Endothelial cell of umbilical vein (primary cell): Measurements from ENCODE around the gene RGL4. TPM values are rescaled to one million over a fixed set of nuclear protein-coding genes. Genes with fewer than 3 reads are reported as not detected.

Source experiments
- BruUV-seq: library from RNA; stranded (reverse); fragments of 400-500 nt; replicated peaks from 2 replicates; lab custom pipeline; 2021; lab: Mats Ljungman, UMichigan
- CTCF ChIA-PET: fragments of 300-600, 350-600 bp; sonication (Branson Sonifier 250); formaldehyde crosslinking; loops from one replicate; lab custom pipeline; 2021; ENCODE audit warnings: antibody characterized with exemption, inconsistent platforms; lab: Charles Lee
- POLR2A ChIA-PET: fragments of 300-600, 350-600 bp; sonication (Branson Sonifier 250); formaldehyde crosslinking; loops from one replicate; lab custom pipeline; 2021; ENCODE audit warnings: antibody characterized with exemption, inconsistent platforms; lab: Charles Lee
- DNase-seq: peaks from one replicate; pipeline ENCODE4 v3.0.0-alpha.2; 2011; ENCODE audit warnings: low read depth, low spot score
- FAIRE-seq: peaks from 2 replicates; lab custom pipeline; 2011; peaks lifted over from hg19 to GRCh38; lab: Jason Lieb, UNC
- H2AFZ ChIP-seq: 2 replicates; pipeline ENCODE4 v1.6.0; 2012; ENCODE audit warnings: low read depth, low read length, control low read depth, inconsistent platforms
- H3K27ac ChIP-seq: 2 replicates; pipeline ENCODE4 v1.5.1; 2011; ENCODE audit warnings: low read depth, mild to moderate bottlenecking, control low read depth, low read length, moderate library complexity; ENCODE audit not compliant: insufficient read depth
- H3K27me3 ChIP-seq, 2 experiments: 2 replicates each; pipeline versions ENCODE4 v1.6.0 to v1.6.1; 2011; ENCODE audit warnings: low read length in 2 of 2, mixed read lengths in 1 of 2; ENCODE audit not compliant: control insufficient read depth in 2 of 2, insufficient read depth in 2 of 2
- H3K36me3 ChIP-seq, 2 experiments: 2 replicates in 1 of 2; 3 replicates in 1 of 2; pipeline ENCODE4 v1.5.1; 2011; ENCODE audit warnings: low read length in 2 of 2, mild to moderate bottlenecking in 1 of 2, moderate library complexity in 1 of 2; ENCODE audit not compliant: control insufficient read depth in 2 of 2, insufficient read depth in 2 of 2; ENCODE audit errors: extremely low read depth in 1 of 2
- H3K4me1 ChIP-seq: 3 replicates; pipeline ENCODE4 v1.5.1; 2011; ENCODE audit warnings: mild to moderate bottlenecking, low read length; ENCODE audit not compliant: control insufficient read depth, insufficient read depth; ENCODE audit errors: extremely low read depth
- H3K4me2 ChIP-seq: 2 replicates; pipeline ENCODE4 v1.6.1; 2011; ENCODE audit warnings: low read length, control low read depth, mixed read lengths; ENCODE audit not compliant: insufficient read depth
- H3K4me3 ChIP-seq, 3 experiments: fragments of 200-600 bp in 1 of 3; sonication (generic), shearing (Covaris generic) in 1 of 3; replicated peaks in 1 of 3; 2 replicates each; pipeline ENCODE4 v1.5.1; 2011 to 2016; ENCODE audit warnings: control low read depth in 3 of 3, low read length in 3 of 3, mild to moderate bottlenecking in 2 of 3, inconsistent platforms in 1 of 3, low read depth in 1 of 3, moderate library complexity in 1 of 3; ENCODE audit not compliant: insufficient read depth in 1 of 3
- H3K79me2 ChIP-seq: 2 replicates; pipeline ENCODE4 v1.6.0; 2012; ENCODE audit warnings: low read length, inconsistent platforms; ENCODE audit not compliant: control insufficient read depth, insufficient read depth
- H3K9ac ChIP-seq: replicated peaks from 2 replicates; pipeline ENCODE3; 2011; ENCODE audit warnings: low read length, control low read depth; ENCODE audit not compliant: insufficient read depth; ENCODE audit errors: extremely low read depth
- H3K9me1 ChIP-seq: replicated peaks from 3 replicates; pipeline ENCODE4 v1.6.0; 2011; ENCODE audit warnings: mild to moderate bottlenecking, low read length; ENCODE audit not compliant: control insufficient read depth, insufficient read depth; ENCODE audit errors: extremely low read depth
- H3K9me3 ChIP-seq: replicated peaks from 2 replicates; pipeline ENCODE4 v1.5.1; 2012; ENCODE audit warnings: low read length, inconsistent platforms; ENCODE audit not compliant: control insufficient read depth, insufficient read depth
- H4K20me1 ChIP-seq: replicated peaks from 2 replicates; pipeline ENCODE3; 2011; ENCODE audit warnings: mild to moderate bottlenecking, low read length; ENCODE audit not compliant: control insufficient read depth, insufficient read depth; ENCODE audit errors: extremely low read depth
- CTCF ChIP-seq, 2 donors: IDR thresholded peaks; 1 replicate in 1 of 2; 2 replicates in 1 of 2; pipeline ENCODE4 v1.5.1; 2011; ENCODE audit warnings: low read length in 2 of 2, mild to moderate bottlenecking in 2 of 2, moderate library complexity in 2 of 2, control low read depth in 1 of 2, inconsistent platforms in 1 of 2, low read depth in 1 of 2; ENCODE audit not compliant: insufficient read depth in 1 of 2; ENCODE audit errors: extremely low read depth in 1 of 2
- EZH2 ChIP-seq: IDR thresholded peaks from 2 replicates; pipeline ENCODE4 v1.6.1; 2012; ENCODE audit warnings: borderline replicate concordance, low read depth, mild to moderate bottlenecking, moderate library complexity, low read length, inconsistent platforms; ENCODE audit not compliant: severe bottlenecking
- FOS ChIP-seq: IDR thresholded peaks from 2 replicates; pipeline ENCODE4 v1.6.1; 2011; ENCODE audit warnings: mild to moderate bottlenecking, low read length, moderate library complexity, borderline replicate concordance; ENCODE audit not compliant: insufficient read depth
- GATA2 ChIP-seq: IDR thresholded peaks from 2 replicates; pipeline ENCODE4 v1.7.0; 2011; ENCODE audit warnings: low read depth, mild to moderate bottlenecking, moderate library complexity, mixed read lengths, low read length; ENCODE audit not compliant: insufficient read length, insufficient read depth
- JUN ChIP-seq: IDR thresholded peaks from 2 replicates; pipeline ENCODE4 v1.6.1; 2011; ENCODE audit warnings: borderline replicate concordance, low read depth; ENCODE audit not compliant: insufficient read length, insufficient read depth
- MAX ChIP-seq: IDR thresholded peaks from 2 replicates; pipeline ENCODE4 v1.6.1; 2011; ENCODE audit not compliant: insufficient read depth, insufficient read length
- MYC ChIP-seq: IDR thresholded peaks from one replicate; pipeline ENCODE4 v1.6.1; 2011; ENCODE audit warnings: mild to moderate bottlenecking, low read depth, low read length
- POLR2A ChIP-seq: IDR thresholded peaks from 2 replicates; pipeline ENCODE4 v1.6.1; 2012; ENCODE audit warnings: low read depth, mild to moderate bottlenecking, control low read depth, low read length
- POLR2AphosphoS5 ChIP-seq: IDR thresholded peaks from 2 replicates; pipeline ENCODE4 v1.6.1; 2012; ENCODE audit warnings: low read depth, mild to moderate bottlenecking, control low read depth, low read length, moderate library complexity; ENCODE audit not compliant: insufficient read depth
- dilution Hi-C: fragments of 300-500 bp; cut with MboI; formaldehyde crosslinking; loops from one replicate; pipeline ENCODE4 v1.15.0; 2019; ENCODE audit warnings: low sequenced_read_pairs; ENCODE audit not compliant: extremely low pct_ligation_motif_present
- intact Hi-C: fragments of 100-400 bp; cut with micrococcal nuclease; formaldehyde crosslinking; loops from one replicate; pipeline ENCODE4 v1.10.0; 2022
- polyA plus RNA-seq, 4 experiments: library from polyadenylated mRNA; depleted of rRNA in 3 of 4; stranded (reverse) in 3 of 4; unstranded in 1 of 4; fragments of >200 nt; gene quantifications; 2 replicates each; pipeline versions ENCODE4 v1.2.1 to v1.2.3, GENCODE V29; 2011 to 2012; ENCODE audit warnings: missing spikeins in 1 of 4
- total RNA-seq: library from RNA; stranded (reverse); gene quantifications from 2 replicates; pipeline ENCODE4 v1.2.3, GENCODE V29; 2021

RGL4 gene
- total and polyA plus RNA-seq, 2 donors (not counting 3 experiments of a cell fraction or from before 2014, with no cell fraction given) = not detected

GRCh38 chr22:23695141-23695540 lies 4.3 kb downstream of the RGL4 start:
- Histone ChIP-seq H3K9me3 (no peaks in the 10 kb centered on the region), H3K79me2 (no peaks in the 10 kb centered on the region), H3K27me3 (no peaks in the 10 kb centered on the region), H3K4me3 (no peak overlapping the region), H3K4me2 (no peak overlapping the region), H3K27ac (no peak overlapping the region), H3K4me1 (no peaks in the 10 kb centered on the region), H3K36me3 (peaks cover 4 to 15% of the 10 kb centered on the region in 2 experiments), H2AFZ (no peak overlapping the region), H4K20me1 (no peaks in the 10 kb centered on the region), H3K9me1 (no peaks in the 10 kb centered on the region), H3K9ac (no peak overlapping the region)
- ChIA-PET CTCF (no interaction called here), POLR2A (no interaction called here)
- intact Hi-C loops (no loop called here), dilution Hi-C loops (no loop called here)
- TF ChIP-seq GATA2 (no peak), EZH2 (no peak), POLR2AphosphoS5 (no peak), MYC (no peak), POLR2A (no peak), MAX (no peak), CTCF (IDR thresholded peaks at IDR 0.05; ENCODE audit: extremely low read depth in 1 of 2, insufficient read depth in 1 of 2, low read depth in 1 of 2, low read length in 2 of 2) (no peak), FOS (no peak), JUN (no peak)
- DNase-seq = no peak
- FAIRE-seq = no peak
- BruUV-seq = no TSS peak
